ENCODE results near the gene HSPB9.

The HSPB9 gene

GRCh38 chr17:42153919-42154742 lies 31.5 kb downstream of the HSPB9 start:
- Histone ChIP-seq H3K4me1 (ENCODE audit: control insufficient read depth, insufficient read depth, low read length, unreplicated experiment) (peaks cover 14% of the 10 kb centered on the region), H3K4me3 (ENCODE audit: low read depth, low read length) (peak overlapping the region; percentile 95), H2AFZ (ENCODE audit: low read length, unreplicated experiment) (no peak overlapping the region), H3K79me2 (ENCODE audit: control insufficient read depth, insufficient read depth, low read length, unreplicated experiment) (peaks cover 50% of the 10 kb centered on the region), H3K27ac (ENCODE audit: low read depth, low read length) (peak overlapping the region; percentile 51; the same call in 1 of the 2 replicates), H3K36me3 (ENCODE audit: insufficient read depth, low read length) (no peaks in the 10 kb centered on the region), H3K27me3 (ENCODE audit: insufficient read depth, low read length) (no peaks in the 10 kb centered on the region)

GRCh38 chr17:42155614-42156045 lies 33.0 kb downstream of the HSPB9 start:
- no peaks in the 10 kb centered on the region for H3K36me3 ChIP-seq (ENCODE audit: insufficient read depth, low read length)
- H3K4me1 ChIP-seq (ENCODE audit: control insufficient read depth, insufficient read depth, low read length, unreplicated experiment) = peaks cover 14% of the 10 kb centered on the region
- peak overlapping the region; percentile 95 for H3K4me3 ChIP-seq (ENCODE audit: low read depth, low read length)
- H3K27ac ChIP-seq (ENCODE audit: low read depth, low read length) = no peak overlapping the region
- H3K79me2 ChIP-seq (ENCODE audit: control insufficient read depth, insufficient read depth, low read length, unreplicated experiment) = peaks cover 39% of the 10 kb centered on the region
- H2AFZ ChIP-seq (ENCODE audit: low read length, unreplicated experiment) = no peak overlapping the region
- H3K27me3 ChIP-seq (ENCODE audit: insufficient read depth, low read length) = no peaks in the 10 kb centered on the region

GRCh38 chr17:42159796-42160530 lies 37.4 kb downstream of the HSPB9 start:
- no peak overlapping the region for H3K4me3 ChIP-seq (ENCODE audit: low read depth, low read length)
- H3K27me3 ChIP-seq (ENCODE audit: insufficient read depth, low read length) = no peaks in the 10 kb centered on the region
- H3K36me3 ChIP-seq (ENCODE audit: insufficient read depth, low read length) = no peaks in the 10 kb centered on the region
- no peak overlapping the region for H2AFZ ChIP-seq (ENCODE audit: low read length, unreplicated experiment)
- H3K27ac ChIP-seq (ENCODE audit: low read depth, low read length) = no peak overlapping the region
- H3K4me1 ChIP-seq (ENCODE audit: control insufficient read depth, insufficient read depth, low read length, unreplicated experiment) = no peaks in the 10 kb centered on the region
- no peaks in the 10 kb centered on the region for H3K79me2 ChIP-seq (ENCODE audit: control insufficient read depth, insufficient read depth, low read length, unreplicated experiment)

- H3K36me3 ChIP-seq (ENCODE audit: insufficient read depth, low read length) = no peaks in the 10 kb centered on the region
- H3K4me3 ChIP-seq (ENCODE audit: low read depth, low read length) = no peak overlapping the region
- H2AFZ ChIP-seq (ENCODE audit: low read length, unreplicated experiment) = no peak overlapping the region
- H3K4me1 ChIP-seq (ENCODE audit: control insufficient read depth, insufficient read depth, low read length, unreplicated experiment) = no peaks in the 10 kb centered on the region
- no peaks in the 10 kb centered on the region for H3K27me3 ChIP-seq (ENCODE audit: insufficient read depth, low read length)
- no peaks in the 10 kb centered on the region for H3K79me2 ChIP-seq (ENCODE audit: control insufficient read depth, insufficient read depth, low read length, unreplicated experiment)
- no peak overlapping the region for H3K27ac ChIP-seq (ENCODE audit: low read depth, low read length)
These were observed 37.9 kb downstream of the HSPB9 start for GRCh38 chr17:42160531-42160910.

GRCh38 chr17:42163113-42163512 lies 40.5 kb downstream of the HSPB9 start:
- Histone ChIP-seq H3K4me1 (ENCODE audit: control insufficient read depth, insufficient read depth, low read length, unreplicated experiment) (no peaks in the 10 kb centered on the region), H3K27ac (ENCODE audit: low read depth, low read length) (no peak overlapping the region), H2AFZ (ENCODE audit: low read length, unreplicated experiment) (no peak overlapping the region), H3K27me3 (ENCODE audit: insufficient read depth, low read length) (no peaks in the 10 kb centered on the region), H3K79me2 (ENCODE audit: control insufficient read depth, insufficient read depth, low read length, unreplicated experiment) (no peaks in the 10 kb centered on the region), H3K4me3 (ENCODE audit: low read depth, low read length) (no peak overlapping the region), H3K36me3 (ENCODE audit: insufficient read depth, low read length) (no peaks in the 10 kb centered on the region)

GRCh38 chr17:42163696-42164407 lies 41.2 kb downstream of the HSPB9 start:
- Histone ChIP-seq H3K79me2 (ENCODE audit: control insufficient read depth, insufficient read depth, low read length, unreplicated experiment) (no peaks in the 10 kb centered on the region), H3K27ac (ENCODE audit: low read depth, low read length) (no peak overlapping the region), H3K27me3 (ENCODE audit: insufficient read depth, low read length) (no peaks in the 10 kb centered on the region), H3K36me3 (ENCODE audit: insufficient read depth, low read length) (no peaks in the 10 kb centered on the region), H2AFZ (ENCODE audit: low read length, unreplicated experiment) (no peak overlapping the region), H3K4me3 (ENCODE audit: low read depth, low read length) (no peak overlapping the region), H3K4me1 (ENCODE audit: control insufficient read depth, insufficient read depth, low read length, unreplicated experiment) (no peaks in the 10 kb centered on the region)

- Histone ChIP-seq H3K4me3 (ENCODE audit: low read depth, low read length) (no peak overlapping the region), H3K27me3 (ENCODE audit: insufficient read depth, low read length) (no peaks in the 10 kb centered on the region), H3K79me2 (ENCODE audit: control insufficient read depth, insufficient read depth, low read length, unreplicated experiment) (no peaks in the 10 kb centered on the region), H2AFZ (ENCODE audit: low read length, unreplicated experiment) (no peak overlapping the region), H3K36me3 (ENCODE audit: insufficient read depth, low read length) (no peaks in the 10 kb centered on the region), H3K27ac (ENCODE audit: low read depth, low read length) (no peak overlapping the region), H3K4me1 (ENCODE audit: control insufficient read depth, insufficient read depth, low read length, unreplicated experiment) (no peaks in the 10 kb centered on the region)
These were observed 43.1 kb downstream of the HSPB9 start for GRCh38 chr17:42165751-42166150.

- no peaks in the 10 kb centered on the region for H3K79me2 ChIP-seq (ENCODE audit: control insufficient read depth, insufficient read depth, low read length, unreplicated experiment)
- H3K36me3 ChIP-seq (ENCODE audit: insufficient read depth, low read length) = no peaks in the 10 kb centered on the region
- H3K27me3 ChIP-seq (ENCODE audit: insufficient read depth, low read length) = peaks cover 1% of the 10 kb centered on the region; the same call in 1 of the 2 replicates
These were observed 43.7 kb downstream of the HSPB9 start for GRCh38 chr17:42166196-42166763.

GRCh38 chr17:42167807-42168206 lies 45.2 kb downstream of the HSPB9 start:
- H3K36me3 ChIP-seq (ENCODE audit: insufficient read depth, low read length) = no peaks in the 10 kb centered on the region
- H3K27me3 ChIP-seq (ENCODE audit: insufficient read depth, low read length) = peaks cover 7% of the 10 kb centered on the region; the same call in 1 of the 2 replicates
- H3K4me1 ChIP-seq (ENCODE audit: control insufficient read depth, insufficient read depth, low read length, unreplicated experiment) = no peaks in the 10 kb centered on the region
- H3K4me3 ChIP-seq (ENCODE audit: low read depth, low read length) = no peak overlapping the region
- no peak overlapping the region for H3K27ac ChIP-seq (ENCODE audit: low read depth, low read length)
- no peak overlapping the region for H2AFZ ChIP-seq (ENCODE audit: low read length, unreplicated experiment)
- H3K79me2 ChIP-seq (ENCODE audit: control insufficient read depth, insufficient read depth, low read length, unreplicated experiment) = no peaks in the 10 kb centered on the region

More at GRCh38 chr17:42166196-42166763, 43.7 kb downstream of the HSPB9 start:
- Histone ChIP-seq H2AFZ (ENCODE audit: low read length, unreplicated experiment) (no peak overlapping the region), H3K4me1 (ENCODE audit: control insufficient read depth, insufficient read depth, low read length, unreplicated experiment) (no peaks in the 10 kb centered on the region), H3K4me3 (ENCODE audit: low read depth, low read length) (no peak overlapping the region), H3K27ac (ENCODE audit: low read depth, low read length) (no peak overlapping the region)

- H3K27ac ChIP-seq (ENCODE audit: low read depth, low read length) = no peak overlapping the region
- no peak overlapping the region for H2AFZ ChIP-seq (ENCODE audit: low read length, unreplicated experiment)
- no peak overlapping the region for H3K4me3 ChIP-seq (ENCODE audit: low read depth, low read length)
- no peaks in the 10 kb centered on the region for H3K79me2 ChIP-seq (ENCODE audit: control insufficient read depth, insufficient read depth, low read length, unreplicated experiment)
- no peaks in the 10 kb centered on the region for H3K4me1 ChIP-seq (ENCODE audit: control insufficient read depth, insufficient read depth, low read length, unreplicated experiment)
- H3K36me3 ChIP-seq (ENCODE audit: insufficient read depth, low read length) = no peaks in the 10 kb centered on the region
- H3K27me3 ChIP-seq (ENCODE audit: insufficient read depth, low read length) = peaks cover 7% of the 10 kb centered on the region
These were observed 46.7 kb downstream of the HSPB9 start for GRCh38 chr17:42169351-42169750.

Data from ACC112 (cell line).